ENCODE data around the gene ALK. TPM values are rescaled to one million over a fixed set of nuclear protein-coding genes. Genes with fewer than 3 reads are reported as not detected.

ALK gene
- total RNA-seq, 2 donors from 2014 or later: 0.19 TPM; not detected in 1

DNA sequence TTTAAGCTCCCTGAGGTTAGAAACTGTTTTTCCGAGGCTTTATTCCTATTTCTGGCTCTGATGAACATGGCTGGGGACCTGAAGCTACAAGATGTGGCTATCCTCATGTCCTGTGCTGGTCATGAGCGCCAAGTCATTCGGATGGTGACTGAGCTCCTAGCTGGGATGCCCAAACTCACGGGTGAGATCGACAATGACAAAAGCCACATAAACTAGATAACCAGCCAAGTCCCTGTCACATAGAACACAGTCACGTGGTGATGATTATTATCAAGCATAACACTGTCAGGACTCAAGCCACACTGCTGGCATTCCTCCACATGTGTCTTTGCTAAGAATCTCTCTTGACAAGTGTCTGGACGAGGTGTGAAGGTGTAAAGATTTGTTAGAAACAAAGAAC is 531.2 kb downstream of the ALK start:
- TF ChIP-seq, protein P1, sequence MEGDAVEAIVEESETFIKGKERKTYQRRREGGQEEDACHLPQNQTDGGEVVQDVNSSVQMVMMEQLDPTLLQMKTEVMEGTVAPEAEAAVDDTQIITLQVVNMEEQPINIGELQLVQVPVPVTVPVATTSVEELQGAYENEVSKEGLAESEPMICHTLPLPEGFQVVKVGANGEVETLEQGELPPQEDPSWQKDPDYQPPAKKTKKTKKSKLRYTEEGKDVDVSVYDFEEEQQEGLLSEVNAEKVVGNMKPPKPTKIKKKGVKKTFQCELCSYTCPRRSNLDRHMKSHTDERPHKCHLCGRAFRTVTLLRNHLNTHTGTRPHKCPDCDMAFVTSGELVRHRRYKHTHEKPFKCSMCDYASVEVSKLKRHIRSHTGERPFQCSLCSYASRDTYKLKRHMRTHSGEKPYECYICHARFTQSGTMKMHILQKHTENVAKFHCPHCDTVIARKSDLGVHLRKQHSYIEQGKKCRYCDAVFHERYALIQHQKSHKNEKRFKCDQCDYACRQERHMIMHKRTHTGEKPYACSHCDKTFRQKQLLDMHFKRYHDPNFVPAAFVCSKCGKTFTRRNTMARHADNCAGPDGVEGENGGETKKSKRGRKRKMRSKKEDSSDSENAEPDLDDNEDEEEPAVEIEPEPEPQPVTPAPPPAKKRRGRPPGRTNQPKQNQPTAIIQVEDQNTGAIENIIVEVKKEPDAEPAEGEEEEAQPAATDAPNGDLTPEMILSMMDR (IDR thresholded peaks at IDR 0.05): no peak
- Histone ChIP-seq H3K36me3 (no peaks in the 10 kb centered on the region), H3K27me3 (no peaks in the 10 kb centered on the region), H3K9me3 (no peaks in the 10 kb centered on the region), H3K4me1 (no peaks in the 10 kb centered on the region), H3K4me3 (no peak overlapping the region), H3K27ac (no peak overlapping the region), H3K9ac (ENCODE audit: low read depth in 2 of 2, low read length in 2 of 2) (no peak overlapping the region)
- no peak for DNase-seq
- intact Hi-C loops (cut with DNase I): no loop called here

DNA sequence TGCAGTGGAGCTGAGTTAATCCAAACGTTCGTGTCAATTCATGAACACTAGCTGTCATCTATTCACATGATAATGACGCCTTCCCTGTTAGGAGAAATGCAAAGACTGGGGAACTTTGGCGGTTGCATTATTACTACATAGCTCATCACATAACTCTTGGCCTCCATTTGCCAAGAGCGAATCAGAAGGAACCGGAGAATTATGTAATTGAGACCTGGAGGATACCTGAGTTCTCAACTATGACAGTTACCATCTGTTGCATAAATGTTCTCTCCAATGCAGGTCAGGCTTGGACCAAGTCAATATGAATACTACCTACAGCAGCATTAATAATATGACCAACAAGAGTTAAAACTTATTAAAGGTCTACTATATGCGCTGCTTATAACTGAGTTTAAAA is 531.7 kb downstream of the ALK start:
- no peaks in the 10 kb centered on the region for H3K36me3 ChIP-seq
- intact Hi-C loops (cut with DNase I): no loop called here
- TF ChIP-seq, protein P1 (IDR thresholded peaks at IDR 0.05): no peak
- H3K4me3 ChIP-seq: no peak overlapping the region
- H3K4me1 ChIP-seq: no peaks in the 10 kb centered on the region
- H3K27ac ChIP-seq: no peak overlapping the region
- H3K9ac ChIP-seq (ENCODE audit: low read depth in 2 of 2, low read length in 2 of 2): no peak overlapping the region
- no peaks in the 10 kb centered on the region for H3K27me3 ChIP-seq
- DNase-seq: no peak
- no peaks in the 10 kb centered on the region for H3K9me3 ChIP-seq

DNA sequence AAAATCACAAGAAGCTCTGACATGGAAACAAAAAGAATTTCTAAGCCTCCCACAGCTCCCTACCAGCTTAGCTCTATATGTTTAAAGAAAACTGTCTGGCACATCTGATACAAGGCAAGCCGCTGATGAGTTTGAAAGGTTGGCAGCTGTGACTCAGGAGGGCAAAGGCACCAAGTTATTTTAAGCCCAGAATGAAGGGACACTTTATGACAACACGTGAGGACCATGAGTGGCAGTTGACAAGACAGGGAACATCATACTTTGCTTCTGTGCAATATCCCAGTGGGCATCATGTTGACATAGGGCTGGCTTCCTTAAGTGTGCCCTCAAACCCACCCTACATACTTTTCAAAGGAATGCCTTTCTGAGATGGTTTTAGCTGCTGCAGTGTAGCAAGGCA is 533.3 kb downstream of the ALK start:
- Histone ChIP-seq H3K9ac (ENCODE audit: low read depth in 2 of 2, low read length in 2 of 2) (no peak overlapping the region), H3K36me3 (no peaks in the 10 kb centered on the region), H3K4me3 (no peak overlapping the region), H3K27me3 (no peaks in the 10 kb centered on the region), H3K9me3 (no peaks in the 10 kb centered on the region), H3K4me1 (no peaks in the 10 kb centered on the region), H3K27ac (no peak overlapping the region)
- DNase-seq: no peak
- intact Hi-C loops (cut with DNase I): no loop called here
- TF ChIP-seq, protein P1 (IDR thresholded peaks at IDR 0.05): no peak

DNA sequence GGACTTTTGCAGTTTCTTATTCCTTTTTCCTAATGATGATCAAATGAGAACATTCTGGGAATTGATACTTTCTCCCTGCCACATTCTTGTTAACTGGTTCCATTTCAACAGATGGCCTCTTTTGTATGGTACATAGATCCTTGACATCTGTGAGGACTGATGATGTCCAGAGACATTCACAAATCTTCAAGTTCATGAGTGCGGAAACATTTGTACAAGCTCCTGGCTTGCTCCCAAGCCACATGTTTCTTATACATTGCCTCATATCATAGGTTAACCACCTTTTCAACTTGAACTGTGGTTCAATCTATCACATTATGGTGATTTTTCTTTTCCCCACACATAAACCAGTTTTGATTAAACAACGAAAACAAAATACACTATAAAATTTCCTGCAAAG is 538.9 kb downstream of the ALK start:
- Histone ChIP-seq H3K4me3 (no peak overlapping the region), H3K27ac (no peak overlapping the region), H3K9ac (ENCODE audit: low read depth in 2 of 2, low read length in 2 of 2) (no peak overlapping the region), H3K36me3 (no peaks in the 10 kb centered on the region), H3K9me3 (no peaks in the 10 kb centered on the region), H3K4me1 (no peaks in the 10 kb centered on the region), H3K27me3 (no peaks in the 10 kb centered on the region)
- TF ChIP-seq, protein P1 (IDR thresholded peaks at IDR 0.05): no peak
- no peak for DNase-seq
- intact Hi-C loops (cut with DNase I): no loop called here

DNA sequence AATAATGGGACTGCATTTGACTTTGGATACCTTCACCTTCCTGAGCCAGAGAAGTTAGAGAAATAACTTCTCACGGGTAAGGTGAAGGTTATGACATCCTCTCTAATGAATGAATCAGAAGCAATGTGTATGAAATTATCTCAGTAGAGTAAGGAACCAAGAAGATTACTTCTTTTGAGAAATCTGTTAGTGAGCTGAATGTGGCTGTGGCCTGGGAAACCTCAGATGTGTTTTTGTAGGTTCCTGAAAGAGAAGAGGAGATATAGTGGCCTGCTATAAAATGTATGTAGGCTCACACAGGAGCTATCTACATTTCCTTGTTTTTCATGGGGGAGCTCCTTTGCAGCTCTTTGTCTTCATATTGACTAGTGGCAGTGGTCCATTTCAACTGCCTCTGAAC is 543.6 kb downstream of the ALK start:
- intact Hi-C loops (cut with DNase I): no loop called here
- Histone ChIP-seq H3K27ac (no peak overlapping the region), H3K9me3 (no peaks in the 10 kb centered on the region), H3K4me1 (no peaks in the 10 kb centered on the region), H3K27me3 (no peaks in the 10 kb centered on the region), H3K9ac (ENCODE audit: low read depth in 2 of 2, low read length in 2 of 2) (no peak overlapping the region), H3K4me3 (no peak overlapping the region), H3K36me3 (no peaks in the 10 kb centered on the region)
- no peak for DNase-seq
- TF ChIP-seq, protein P1 (IDR thresholded peaks at IDR 0.05): no peak

DNA sequence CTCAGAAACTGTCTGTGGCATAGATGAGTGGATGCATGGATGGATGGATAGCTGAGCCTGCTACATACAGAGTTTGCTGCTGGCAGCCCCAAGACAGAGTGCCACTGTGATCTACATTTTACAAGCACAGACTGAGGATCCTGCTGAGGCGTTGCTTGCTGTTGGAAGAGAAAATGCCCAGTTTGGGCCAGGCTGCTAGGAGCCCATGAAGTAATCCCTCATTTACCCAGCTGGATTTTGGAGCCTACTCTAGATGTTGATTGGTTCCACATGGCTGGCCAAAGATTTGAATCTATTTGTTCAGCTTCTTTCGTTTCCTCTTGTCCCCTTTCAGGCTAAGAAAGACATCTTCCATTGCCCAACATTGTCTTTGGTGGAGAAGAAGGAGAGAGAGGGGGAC is 544.8 kb downstream of the ALK start:
- Histone ChIP-seq H3K27me3 (no peaks in the 10 kb centered on the region), H3K27ac (no peak overlapping the region), H3K36me3 (no peaks in the 10 kb centered on the region), H3K4me1 (no peaks in the 10 kb centered on the region), H3K9me3 (no peaks in the 10 kb centered on the region), H3K4me3 (no peak overlapping the region), H3K9ac (ENCODE audit: low read depth in 2 of 2, low read length in 2 of 2) (no peak overlapping the region)
- intact Hi-C loops (cut with DNase I): no loop called here
- TF ChIP-seq, protein P1 (IDR thresholded peaks at IDR 0.05): no peak
- no peak for DNase-seq

Measured in colonic mucosa (tissue), 4 donors.